HG02678 (cell line): Measurements from ENCODE around the gene CDKN1C.
A peak's percentile ranks its signal among the peaks of the same experiment; 100 is the strongest.

Experiments used
- ATAC-seq: cut with Tn5 transposase; IDR thresholded peaks from one replicate; pipeline ENCODE4 v1.9.1; 2021; ENCODE audit warnings: mild to moderate bottlenecking, moderate library complexity; ENCODE audit not compliant: unreplicated experiment

The CDKN1C gene

DNA sequence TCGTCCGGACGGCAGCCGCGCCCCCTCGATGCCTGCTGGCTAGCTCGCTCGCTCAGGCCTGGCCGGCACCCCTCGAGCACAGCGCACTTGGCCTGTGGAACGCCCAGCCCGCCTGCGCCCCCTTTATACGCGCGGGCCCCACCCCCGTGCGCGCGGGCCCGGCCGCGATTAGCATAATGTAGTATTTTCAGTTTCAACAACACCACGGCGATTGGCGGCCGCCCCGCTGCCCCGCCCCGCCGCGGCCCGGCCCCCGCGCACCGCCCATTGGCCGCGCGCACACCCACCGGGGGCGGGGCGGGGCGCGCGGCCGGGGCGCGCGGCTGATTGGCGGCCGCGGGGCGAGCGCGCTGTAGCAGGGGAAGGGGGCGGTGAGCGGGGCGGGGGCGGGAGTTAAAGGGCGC lies at the start of gene CDKN1C:
CDKN1C (minus strand) TSS at position 98 of the 404 bp plus-strand sequence. CDS start 319 bp downstream, outside the sequence.
- ATAC-seq = peak; percentile 83

DNA sequence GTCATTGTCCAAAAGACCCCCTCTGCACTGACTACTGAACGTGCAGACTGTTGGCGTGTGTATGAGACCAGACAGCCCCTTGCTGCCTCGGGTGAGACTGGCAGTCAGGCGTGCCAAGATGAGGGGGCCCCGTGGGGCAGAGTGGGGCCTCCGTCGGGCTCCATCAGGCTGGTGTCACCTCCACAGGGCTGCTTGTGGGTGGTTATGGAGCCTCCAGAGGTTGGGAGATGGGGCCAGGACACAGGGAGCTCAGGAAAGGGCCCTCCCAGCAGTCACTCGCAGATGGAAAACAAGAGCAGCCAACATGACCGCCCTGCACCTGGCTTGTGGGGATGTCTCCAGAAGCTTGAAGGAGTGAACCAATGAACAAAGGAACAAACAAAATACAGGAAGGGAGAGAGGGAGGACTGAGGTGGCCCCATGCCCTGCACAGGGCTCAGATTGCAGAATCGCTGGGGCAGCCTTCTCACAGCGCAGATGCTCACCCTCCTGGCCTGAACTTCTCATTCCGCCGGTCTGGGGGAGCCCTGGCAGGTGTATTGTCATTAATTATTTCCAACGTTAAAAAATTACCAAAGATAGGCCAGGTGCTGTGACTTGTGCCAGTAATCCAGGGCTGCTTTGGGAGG lies 49.1 kb upstream of the CDKN1C start:
- ATAC-seq = no peak

DNA sequence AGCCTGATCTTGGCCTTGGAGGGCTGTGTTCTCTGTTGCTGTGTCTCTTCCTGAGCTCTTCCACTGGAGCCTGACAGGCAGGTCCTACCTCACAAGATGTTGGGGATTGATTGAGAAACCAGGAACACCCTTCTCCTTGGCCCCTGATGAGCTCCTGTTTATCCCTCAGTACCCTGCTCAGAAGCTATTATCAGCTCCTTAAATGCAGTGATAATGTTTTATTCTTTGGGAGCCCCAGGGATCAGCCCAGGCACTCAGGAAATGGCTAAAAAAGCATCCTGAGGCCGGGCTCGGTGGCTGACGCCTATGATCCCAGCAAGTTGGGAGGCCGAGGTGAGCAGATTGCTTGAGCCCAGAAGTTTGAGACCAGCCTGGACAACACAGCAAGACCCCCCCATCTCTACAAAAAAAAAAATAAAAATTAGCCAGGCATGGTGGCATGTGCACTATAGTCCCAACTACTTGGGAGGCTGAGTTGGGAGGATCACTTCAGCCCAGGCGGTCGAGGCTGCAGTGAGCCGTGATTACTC lies 48.5 kb upstream of the CDKN1C start:
- ATAC-seq = no peak

DNA sequence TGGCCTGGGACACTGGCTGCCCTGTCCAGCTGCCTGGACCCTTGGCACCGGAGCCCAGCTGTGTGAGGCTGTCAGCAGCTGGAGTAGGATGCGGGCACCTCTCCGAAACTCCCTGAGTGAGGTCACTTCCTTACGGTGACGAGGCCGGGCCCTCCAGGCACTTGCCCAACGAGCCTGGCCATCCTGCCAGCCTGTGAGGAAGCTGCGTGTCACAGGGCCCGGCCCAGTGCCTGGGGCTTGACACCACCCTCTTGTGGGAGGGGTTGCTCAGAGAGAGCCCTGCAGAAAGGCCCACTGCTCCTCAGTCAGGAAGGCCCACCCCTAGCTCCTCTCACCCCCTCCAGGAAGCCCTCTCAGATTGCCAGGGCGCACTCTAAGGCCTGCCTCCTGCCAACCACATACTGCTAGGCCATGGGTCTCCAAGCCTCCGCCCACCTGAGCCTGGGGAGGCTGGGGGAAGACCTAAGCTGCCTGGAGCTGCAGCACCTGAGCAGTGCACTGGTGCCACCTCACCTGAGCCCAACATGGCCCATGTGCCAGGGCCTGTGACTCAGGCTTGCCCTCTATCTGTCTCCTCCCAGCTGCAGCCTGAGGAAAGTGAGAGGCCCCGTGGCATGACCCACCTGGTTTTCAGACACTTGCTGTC lies 47.9 kb upstream of the CDKN1C start:
- ATAC-seq = no peak

DNA sequence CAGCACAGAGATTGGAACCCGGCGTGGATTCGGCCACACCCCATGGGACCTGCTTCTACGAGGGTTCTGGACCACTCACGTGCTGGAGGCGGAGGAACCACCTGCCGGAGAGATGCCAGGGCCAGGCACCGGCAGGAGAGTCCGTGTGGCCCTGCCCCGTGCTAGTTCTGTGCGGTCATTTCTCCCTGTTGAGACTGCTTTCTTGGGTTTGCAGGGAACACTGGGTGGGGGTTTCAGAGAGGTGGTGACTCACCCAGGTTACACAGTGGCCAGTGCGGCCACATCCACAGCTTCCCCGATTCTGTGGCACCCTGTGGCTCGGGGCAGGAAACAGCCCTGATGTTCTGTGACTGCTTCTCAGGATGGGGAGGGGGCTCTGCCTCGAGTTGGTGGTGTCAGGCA lies 47.3 kb upstream of the CDKN1C start:
- no peak for ATAC-seq

DNA sequence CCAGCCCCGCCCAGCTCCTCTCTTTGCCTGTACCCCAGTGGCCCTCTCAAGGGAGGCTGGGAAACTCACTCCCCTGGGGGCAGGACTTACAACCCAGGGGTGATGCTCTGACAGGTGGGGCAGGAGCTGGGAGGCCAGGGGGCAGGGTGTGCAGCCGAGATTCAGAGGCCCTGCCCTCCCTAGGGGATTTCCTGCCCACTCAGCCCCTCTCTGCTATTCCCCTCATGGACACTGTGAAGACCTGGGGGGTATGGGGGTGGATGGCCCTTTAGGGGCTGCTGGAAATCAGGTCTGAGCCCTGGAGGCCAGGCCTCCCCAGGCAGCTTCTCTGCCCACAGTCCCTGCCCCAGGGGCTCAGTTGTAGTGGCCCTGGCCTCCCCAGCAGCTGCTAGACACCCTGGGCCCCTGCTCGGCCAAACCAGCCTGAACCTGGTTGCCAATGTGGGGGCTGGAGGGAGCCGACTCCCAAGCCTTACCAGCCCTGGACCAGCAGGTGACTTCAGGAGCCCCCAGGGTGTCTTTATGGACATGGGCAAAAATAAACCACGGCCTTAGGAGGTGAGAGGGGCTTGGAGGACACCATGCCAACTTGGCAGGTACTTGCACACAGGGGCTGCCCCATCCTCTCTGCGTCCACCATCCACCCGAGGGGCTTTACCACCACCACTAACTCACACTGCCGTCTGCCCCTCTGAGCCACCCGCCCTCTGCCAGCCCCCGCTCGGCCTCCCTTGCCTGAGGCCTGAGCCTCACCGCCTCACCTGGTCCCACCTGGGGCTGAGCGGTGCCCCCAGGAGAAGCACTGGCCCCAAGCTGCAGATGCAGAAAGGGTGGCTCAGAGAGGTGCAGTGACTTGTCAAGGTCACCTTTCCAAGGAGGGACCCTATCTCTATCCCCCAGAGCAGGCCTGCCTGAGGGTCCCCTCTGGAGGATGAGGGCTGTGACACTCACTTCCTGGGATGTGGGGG lies 46.5 kb upstream of the CDKN1C start:
- no peak for ATAC-seq

DNA sequence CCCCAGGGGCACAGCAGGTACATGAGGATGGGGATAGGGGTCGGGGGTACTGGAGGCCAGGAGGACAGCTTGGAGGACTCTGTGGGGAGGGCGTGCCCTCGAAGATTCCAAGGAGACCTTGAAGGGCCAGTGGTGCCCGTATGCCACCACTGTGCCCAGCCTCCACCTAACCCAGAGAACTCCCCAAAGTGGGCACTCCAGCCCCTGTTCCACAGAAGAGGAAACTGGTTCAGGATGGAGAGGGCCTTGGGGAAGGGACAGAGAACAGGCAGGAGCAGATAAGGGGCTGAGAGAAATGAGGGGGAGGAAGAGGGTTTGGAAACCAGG lies 45.8 kb upstream of the CDKN1C start:
- ATAC-seq = no peak

DNA sequence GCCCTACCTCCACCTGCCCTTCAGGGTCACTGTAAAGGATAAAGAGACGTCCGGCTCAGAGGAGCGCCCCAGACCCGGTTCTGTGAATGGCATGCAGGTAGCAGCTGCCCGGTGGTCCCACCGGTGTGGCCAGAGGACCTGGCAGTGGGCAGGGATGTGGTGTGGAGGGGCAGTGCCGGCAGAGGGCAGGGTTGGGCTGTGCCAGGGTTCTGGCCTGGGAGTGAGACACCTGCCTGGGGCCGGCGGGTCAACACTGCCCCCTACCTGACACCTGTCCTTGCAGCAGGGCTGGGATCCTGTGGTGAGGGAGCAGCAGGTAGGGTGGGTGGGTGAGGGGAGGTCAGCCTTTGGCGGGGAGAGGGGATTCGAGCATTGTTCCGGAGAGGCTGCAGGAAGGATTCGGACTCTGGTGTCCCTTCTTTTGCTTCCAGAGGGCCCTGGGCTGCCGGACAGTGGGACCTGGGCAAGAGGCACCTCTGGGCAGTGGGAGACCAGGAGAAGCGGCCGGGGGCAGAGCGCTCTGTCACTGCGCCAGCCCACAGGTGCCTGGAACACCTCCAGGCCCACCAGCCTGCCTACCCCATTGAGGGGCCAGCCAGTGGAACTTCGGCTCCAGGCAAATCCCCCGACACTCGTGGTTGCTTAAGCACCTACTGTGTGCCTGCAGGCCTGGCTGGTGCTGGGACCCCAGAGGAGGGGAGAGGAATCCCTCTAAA lies 45.3 kb upstream of the CDKN1C start:
- ATAC-seq = peak; percentile 39

DNA sequence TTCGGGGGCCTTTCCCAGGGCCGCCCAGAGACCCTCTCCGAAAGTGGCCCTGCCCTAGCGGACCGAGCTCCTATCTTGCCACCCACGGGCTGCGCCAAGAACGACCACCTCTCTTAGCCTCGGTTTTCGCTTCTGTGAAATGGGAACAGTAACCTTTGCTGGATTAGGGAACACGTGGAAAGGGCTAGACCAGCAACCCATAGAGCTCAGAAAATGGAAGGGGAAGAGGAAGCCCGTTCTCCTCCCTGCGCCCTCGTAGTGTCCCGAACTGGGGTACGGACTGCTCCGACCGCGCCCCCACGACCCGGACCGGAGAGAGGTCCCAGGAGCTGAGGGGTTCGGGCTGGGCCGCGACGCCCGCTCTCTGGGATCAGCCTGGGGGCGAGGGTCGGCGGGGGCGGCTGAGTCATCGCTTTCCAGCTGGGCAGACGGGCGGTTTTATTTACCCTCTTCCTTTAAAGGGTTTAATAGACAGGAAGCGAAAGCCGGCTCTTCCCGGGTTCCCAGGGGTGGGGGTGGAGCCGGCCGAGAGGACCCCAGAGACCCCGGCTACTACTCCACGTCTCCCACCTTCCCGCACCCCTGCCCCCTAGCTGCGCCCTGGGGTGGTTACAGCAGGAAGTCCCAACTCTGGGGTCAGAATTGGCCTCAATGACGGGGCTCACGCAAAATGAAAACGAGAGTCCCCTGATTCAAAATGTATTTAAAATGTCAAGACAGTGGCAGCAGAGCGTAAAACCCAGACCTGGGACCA lies 44.6 kb upstream of the CDKN1C start:
- peak; percentile 26 for ATAC-seq

DNA sequence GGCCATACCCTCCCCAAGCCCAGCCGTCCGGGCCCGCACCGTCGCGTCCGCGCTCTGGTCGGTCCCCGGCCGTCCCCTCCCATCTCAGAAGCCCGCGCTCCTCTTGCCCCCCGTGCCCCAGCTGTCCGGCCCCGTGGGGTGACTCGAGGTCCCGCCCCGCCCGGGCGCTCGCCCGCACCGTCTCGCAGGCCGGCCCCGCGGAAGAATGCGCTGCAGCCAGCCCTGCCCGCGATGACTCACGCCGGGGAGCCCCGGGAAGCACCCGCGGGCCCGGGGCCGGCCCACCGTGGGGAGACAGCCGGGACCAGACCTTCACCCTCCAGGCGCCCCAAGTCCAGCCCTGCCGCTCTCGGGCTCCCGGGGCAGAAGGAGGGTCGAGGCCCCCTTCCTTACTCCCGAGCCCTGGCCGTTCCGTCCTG lies 44.0 kb upstream of the CDKN1C start:
- ATAC-seq = no peak

DNA sequence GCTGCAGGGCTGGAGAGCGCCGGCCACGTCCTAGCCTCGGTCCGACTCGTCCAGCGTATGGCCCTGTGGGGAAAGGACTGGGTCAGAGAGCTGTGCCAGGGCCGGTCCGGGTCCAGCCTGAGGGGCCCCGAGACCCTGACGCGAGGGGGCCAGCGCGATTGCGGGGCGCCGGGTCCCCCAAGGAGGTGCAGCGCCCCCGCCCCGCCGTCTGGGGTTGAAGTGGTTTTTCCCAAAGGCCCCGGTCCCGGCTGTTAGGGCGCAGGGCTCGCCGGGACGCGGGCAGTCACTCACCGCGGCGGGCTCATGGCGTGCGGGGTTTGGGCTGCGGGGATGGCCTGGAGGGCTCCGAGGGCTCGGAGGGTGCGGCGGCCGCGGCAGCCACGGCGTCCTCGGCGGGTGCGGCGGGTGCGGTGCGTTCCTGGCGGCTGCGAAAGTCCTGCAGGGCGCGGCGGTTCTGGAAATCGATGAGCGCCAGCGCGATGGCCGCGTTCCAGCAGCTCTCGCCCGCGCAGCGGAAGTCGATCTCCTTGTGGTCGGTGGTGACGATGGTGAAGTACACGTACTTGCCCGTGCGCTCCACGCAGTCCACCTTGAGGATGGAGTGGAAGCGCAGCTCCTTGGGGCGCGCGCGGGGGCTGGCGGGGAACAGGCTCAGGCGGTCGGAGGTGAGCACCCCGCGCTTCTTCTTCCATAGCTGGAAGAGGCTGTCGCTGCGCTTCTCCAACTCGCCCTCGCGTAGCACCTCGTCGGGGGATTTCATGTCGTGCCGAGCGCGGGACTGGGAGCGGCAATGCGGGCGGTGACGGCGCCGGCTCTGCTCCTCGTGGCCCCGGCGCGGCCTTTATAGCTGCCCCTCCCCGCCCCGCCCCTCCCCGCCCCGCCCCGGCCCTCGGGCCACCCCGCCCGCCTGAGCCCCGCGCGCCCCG lies 43.3 kb upstream of the CDKN1C start, which contains the start of gene PHLDA2:
PHLDA2 (minus strand) TSS at position 816 of the 926 bp plus-strand sequence; CDS start at position 760, 56 bp downstream.
- no peak for ATAC-seq

DNA sequence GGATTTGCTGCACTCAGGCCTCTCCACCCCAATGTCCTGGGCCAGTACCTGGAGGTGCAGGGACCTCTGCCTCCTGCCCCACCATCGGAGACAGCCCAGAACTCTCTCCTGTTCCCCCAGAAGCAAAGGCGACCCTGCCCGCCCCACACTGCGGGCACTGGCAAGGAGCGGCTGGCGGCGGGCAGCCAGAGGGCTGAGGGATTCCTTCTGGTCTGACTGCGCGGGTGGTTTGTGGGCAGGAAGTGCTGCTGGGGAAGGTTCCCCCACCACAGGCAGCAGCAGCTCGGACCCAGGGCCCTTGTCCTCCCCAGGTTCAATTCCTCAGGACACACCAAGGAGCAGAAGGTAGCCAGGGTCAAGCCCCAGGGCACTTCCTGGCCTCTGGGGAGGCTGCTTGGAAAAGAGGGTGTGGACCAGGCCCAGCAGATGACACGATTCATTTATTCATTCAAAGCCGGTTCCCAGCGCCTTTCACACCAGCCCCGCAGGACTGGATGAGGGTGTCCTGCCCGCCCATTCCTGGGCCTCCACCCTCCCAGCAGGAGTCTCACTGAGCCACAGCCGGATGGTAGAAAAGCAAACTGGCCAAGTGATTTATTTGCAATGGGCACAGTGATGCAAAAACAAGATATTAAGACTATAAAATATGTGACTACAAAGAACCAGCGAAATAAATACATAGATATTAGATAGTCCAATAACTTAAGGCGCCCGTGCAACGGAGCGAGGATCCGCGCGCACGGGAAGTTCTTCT lies 42.5 kb upstream of the CDKN1C start:
- ATAC-seq = no peak

DNA sequence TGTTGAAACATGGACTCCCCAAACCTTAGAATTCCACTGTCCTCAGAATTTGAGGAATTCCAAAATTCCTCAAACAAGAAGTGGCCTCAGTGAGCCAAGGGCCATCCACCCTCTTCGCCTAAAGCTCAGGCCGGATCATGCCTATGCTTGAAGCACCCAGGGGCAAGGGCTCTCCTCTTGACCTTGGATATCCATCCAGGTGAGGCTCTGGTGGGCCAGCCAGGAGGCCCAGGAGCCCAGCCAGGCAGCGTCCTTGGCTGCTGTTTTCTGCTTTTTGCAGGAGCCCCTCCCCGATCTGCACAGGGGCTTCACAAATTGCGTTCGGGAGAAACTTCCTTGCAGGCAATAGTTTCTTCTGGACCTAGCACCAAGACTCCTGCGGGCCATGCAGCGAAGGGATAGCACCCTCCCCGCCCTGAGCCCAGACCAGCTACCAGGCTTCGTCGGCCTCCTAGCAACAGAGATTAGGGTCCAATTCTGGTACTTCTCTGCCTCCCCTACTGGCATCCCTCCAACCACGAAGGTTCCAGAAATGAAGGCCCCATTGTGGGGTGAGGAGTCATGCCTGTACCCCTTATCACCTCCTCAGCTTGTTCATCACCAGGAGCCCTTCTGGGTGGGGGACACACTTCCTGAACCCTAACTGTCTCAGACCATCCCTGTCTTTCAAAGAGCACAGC lies 41.7 kb upstream of the CDKN1C start:
- no peak for ATAC-seq

DNA sequence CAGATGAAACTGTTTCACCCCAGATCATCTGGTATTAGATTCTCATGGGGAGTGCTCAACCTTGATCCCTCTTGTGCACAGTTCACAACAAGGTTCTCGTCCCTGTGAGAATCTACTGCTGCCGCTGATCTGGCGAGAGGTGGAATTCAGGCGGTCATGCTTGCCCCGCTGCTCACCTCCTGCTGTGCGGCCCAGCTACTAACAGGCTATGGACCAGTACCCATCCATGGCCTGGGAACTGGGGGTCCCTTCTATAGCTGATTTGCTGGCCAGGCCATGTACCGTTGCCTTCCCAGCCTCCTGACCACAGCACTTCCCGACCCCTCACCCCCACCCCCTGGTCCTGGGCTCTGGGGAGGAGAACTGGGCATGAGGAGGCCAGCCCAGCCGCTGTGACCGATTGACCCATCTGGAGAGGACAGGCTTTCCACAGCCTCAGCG lies 41.1 kb upstream of the CDKN1C start:
- ATAC-seq = no peak

DNA sequence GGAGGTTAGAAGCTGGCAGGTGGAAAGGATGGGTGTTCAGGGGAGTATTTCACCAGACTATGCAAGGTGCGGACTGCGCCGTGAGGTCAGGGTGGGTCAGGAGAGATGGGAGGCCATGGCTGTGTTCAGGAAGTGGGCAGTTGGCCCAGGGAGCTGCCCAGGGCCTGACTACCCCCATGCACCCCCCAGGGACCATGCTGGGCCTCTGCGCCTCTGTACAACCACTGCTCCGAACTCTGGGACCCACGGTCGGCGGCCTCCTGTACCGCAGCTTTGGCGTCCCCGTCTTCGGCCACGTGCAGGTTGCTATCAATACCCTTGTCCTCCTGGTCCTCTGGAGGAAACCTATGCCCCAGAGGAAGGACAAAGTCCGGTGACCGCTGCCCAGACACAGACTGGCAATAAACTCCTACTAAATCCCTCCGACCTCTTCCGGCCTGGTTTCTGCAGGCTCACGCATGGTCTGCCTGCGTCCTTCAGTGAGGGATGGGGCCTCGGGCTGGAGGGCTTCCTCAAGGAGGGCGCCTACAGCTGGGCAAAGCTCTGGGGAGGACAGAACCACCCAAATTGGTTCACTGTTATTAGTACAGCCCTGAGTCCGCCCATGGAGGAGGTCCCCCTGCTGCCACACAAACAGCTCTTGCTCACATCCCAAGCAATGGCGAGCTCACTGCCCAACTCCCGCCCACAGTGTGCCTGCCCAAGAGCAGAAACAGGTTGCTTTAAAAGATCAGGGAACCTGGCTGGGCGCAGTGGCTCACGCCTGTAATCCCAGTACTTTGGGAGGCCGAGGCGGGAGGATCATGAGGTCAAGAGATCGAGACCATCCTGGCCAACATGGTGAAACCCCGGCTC lies 39.5 kb upstream of the CDKN1C start:
- ATAC-seq = no peak

DNA sequence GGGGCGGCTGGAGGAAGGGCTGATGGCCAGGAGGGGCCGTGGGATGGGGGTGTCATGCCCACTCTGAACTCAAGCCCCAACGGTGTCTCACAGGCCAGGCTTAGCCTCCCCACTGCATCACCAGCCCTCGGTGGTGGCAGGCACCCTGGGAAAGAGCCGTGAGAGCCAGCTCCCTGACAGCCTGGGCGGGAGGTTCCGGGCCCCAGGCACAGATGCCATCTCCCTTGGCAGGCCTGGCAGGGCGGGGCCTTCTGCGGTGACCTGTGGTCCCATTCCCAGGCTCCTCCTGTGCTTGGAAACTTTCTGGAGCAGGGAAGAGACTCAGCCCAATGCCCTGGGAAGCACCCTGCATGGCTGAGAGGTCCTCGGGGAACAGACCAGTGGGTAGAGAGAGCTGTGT lies 38.8 kb upstream of the CDKN1C start:
- ATAC-seq = no peak
